Peyer's patch (tissue), 4 donors: ENCODE measurements around the gene ARHGAP26.

Source experiments
- POLR2A ChIP-seq, 2 donors: fragments of 450-650 bp; IDR thresholded peaks; one replicate each; pipeline ENCODE4 v1.5.1; 2017; ENCODE audit warnings: antibody characterized with exemption in 2 of 2, mild to moderate bottlenecking in 2 of 2, moderate library complexity in 2 of 2
- TF ChIP-seq, protein P1 (sequence below), 6 experiments: fragments of 450-650 bp in 4 of 6; fragments of 200-600 bp in 2 of 6; sonication (generic) in 1 of 6; IDR thresholded peaks; one replicate each; pipeline ENCODE4 v1.5.1; 2017 to 2019; ENCODE audit warnings: antibody characterized with exemption in 6 of 6, mild to moderate bottlenecking in 3 of 6, moderate library complexity in 1 of 6

DNA sequence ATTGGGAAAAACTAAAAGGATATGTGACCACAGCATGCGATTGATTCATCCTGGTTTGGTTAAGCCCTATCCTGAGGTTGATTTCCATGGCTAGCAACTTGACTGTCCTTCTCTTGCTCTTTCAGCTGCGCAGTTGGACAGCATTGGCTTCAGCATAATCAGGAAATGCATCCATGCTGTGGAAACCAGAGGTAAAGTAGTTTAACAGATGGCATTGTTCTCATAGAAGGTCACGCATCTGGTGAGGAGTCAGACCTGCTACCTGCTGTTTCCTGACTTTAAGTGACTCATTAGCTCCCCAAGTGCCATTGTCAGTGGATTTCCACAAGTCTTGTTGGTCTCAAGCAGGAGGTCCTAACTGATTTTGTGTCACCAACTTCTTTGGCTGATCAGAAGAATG, 266.9 kb downstream of the ARHGAP26 start:
- TF ChIP-seq, protein P1, sequence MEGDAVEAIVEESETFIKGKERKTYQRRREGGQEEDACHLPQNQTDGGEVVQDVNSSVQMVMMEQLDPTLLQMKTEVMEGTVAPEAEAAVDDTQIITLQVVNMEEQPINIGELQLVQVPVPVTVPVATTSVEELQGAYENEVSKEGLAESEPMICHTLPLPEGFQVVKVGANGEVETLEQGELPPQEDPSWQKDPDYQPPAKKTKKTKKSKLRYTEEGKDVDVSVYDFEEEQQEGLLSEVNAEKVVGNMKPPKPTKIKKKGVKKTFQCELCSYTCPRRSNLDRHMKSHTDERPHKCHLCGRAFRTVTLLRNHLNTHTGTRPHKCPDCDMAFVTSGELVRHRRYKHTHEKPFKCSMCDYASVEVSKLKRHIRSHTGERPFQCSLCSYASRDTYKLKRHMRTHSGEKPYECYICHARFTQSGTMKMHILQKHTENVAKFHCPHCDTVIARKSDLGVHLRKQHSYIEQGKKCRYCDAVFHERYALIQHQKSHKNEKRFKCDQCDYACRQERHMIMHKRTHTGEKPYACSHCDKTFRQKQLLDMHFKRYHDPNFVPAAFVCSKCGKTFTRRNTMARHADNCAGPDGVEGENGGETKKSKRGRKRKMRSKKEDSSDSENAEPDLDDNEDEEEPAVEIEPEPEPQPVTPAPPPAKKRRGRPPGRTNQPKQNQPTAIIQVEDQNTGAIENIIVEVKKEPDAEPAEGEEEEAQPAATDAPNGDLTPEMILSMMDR (IDR thresholded peaks at IDR 0.05) = no peak
- no peak for TF ChIP-seq POLR2A (IDR thresholded peaks at IDR 0.05)
